IPS DF 6.9 (cell line): ENCODE results near the gene SRRM2.

ENCODE experiments used
- DNase-seq: peaks from one replicate; pipeline ENCODE4 v3.0.0-alpha.2; 2013; ENCODE audit warnings: low read depth, low spot score
- H3K27ac ChIP-seq: one replicate; pipeline ENCODE4 v1.5.1; 2013; ENCODE audit warnings: low read length, control low read depth
- H3K27me3 ChIP-seq: 2 replicates; pipeline ENCODE4 v1.6.1; 2013; ENCODE audit warnings: mild to moderate bottlenecking, low read length; ENCODE audit not compliant: control insufficient read depth, insufficient read depth
- H3K36me3 ChIP-seq: 2 replicates; pipeline ENCODE4 v1.6.1; 2013; ENCODE audit warnings: low read length; ENCODE audit not compliant: control insufficient read depth, insufficient read depth
- H3K4me1 ChIP-seq: 2 replicates; pipeline ENCODE4 v1.6.1; 2013; ENCODE audit warnings: low read length; ENCODE audit not compliant: control insufficient read depth, insufficient read depth
- H3K4me3 ChIP-seq: 2 replicates; pipeline ENCODE4 v1.5.1; 2013; ENCODE audit warnings: mild to moderate bottlenecking, low read length
- H3K9me3 ChIP-seq: 2 replicates; pipeline ENCODE4 v1.6.1; 2013; ENCODE audit warnings: low read length, inconsistent platforms; ENCODE audit not compliant: control insufficient read depth, insufficient read depth
- WGBS: extraction: QIAGEN DNeasy Blood & Tissue Kit; methylation state at CpG from one replicate; pipeline ENCODE4 v1.1.7; 2013; ENCODE audit warnings: mixed read lengths, missing lambda C conversion rate; ENCODE audit not compliant: insufficient read length, insufficient coverage; 5-methylcytosine and 5-hydroxymethylcytosine counted together

Gene SRRM2

GRCh38 chr16:2752035-2752849 is at the start of gene SRRM2:
SRRM2 (plus strand) TSS chr16:2752638; CDS start chr16:2756365, 3,727 bp downstream.
- Histone ChIP-seq H3K27ac (no peak within 1 kb of the TSS), H3K27me3 (no peaks in the 10 kb centered on the region), H3K9me3 (no peaks in the 10 kb centered on the region), H3K36me3 (peaks cover 5% of the 10 kb centered on the region), H3K4me3 (peak within 1 kb of the TSS; percentile 75), H3K4me1 (no peaks in the 10 kb centered on the region)
- no CpG with 5 or more reads among the region's 99 CpGs for WGBS
- peak; percentile 90 for DNase-seq

- H3K4me3 ChIP-seq: no peak overlapping the region
- no peaks in the 10 kb centered on the region for H3K9me3 ChIP-seq
- H3K27me3 ChIP-seq: no peaks in the 10 kb centered on the region
- peaks cover 49% of the 10 kb centered on the region for H3K36me3 ChIP-seq
- H3K27ac ChIP-seq: no peak overlapping the region
- no CpG with 5 or more reads among the region's 28 CpGs for WGBS
- no peak for DNase-seq
- H3K4me1 ChIP-seq: no peaks in the 10 kb centered on the region
These were observed 49.3 kb upstream of the SRRM2 start for GRCh38 chr16:2702871-2703745.

- Histone ChIP-seq H3K4me3 (no peak overlapping the region), H3K9me3 (no peaks in the 10 kb centered on the region), H3K27ac (no peak overlapping the region), H3K4me1 (no peaks in the 10 kb centered on the region), H3K27me3 (no peaks in the 10 kb centered on the region), H3K36me3 (peaks cover 40% of the 10 kb centered on the region)
- WGBS: no CpG with 5 or more reads among the region's 33 CpGs
- no peak for DNase-seq
These were observed 48.1 kb upstream of the SRRM2 start for GRCh38 chr16:2704166-2704982.

DNA sequence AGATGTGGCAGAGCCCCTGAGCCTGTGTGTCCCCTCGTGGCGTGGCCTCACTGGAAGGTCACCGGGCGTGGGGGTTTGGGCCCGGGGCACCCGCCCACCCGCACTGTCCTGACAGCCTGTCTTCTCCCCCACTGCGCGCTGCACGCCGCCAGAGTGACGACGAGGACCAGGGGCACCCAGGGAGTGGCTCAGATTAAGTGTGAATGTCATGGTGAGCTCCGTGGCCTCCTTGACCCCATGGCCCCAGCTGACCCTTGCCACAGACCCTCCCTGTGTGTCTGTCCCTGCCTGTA is 47.5 kb upstream of the SRRM2 start:
- Histone ChIP-seq H3K4me3 (no peak overlapping the region), H3K9me3 (no peaks in the 10 kb centered on the region), H3K27ac (no peak overlapping the region), H3K36me3 (peaks cover 37% of the 10 kb centered on the region), H3K27me3 (no peaks in the 10 kb centered on the region), H3K4me1 (no peaks in the 10 kb centered on the region)
- DNase-seq: no peak
- no CpG with 5 or more reads among the region's 14 CpGs for WGBS

GRCh38 chr16:2705351-2705750 is 47.1 kb upstream of the SRRM2 start:
- H3K9me3 ChIP-seq: no peaks in the 10 kb centered on the region
- no peaks in the 10 kb centered on the region for H3K4me1 ChIP-seq
- no CpG with 5 or more reads among the region's 10 CpGs for WGBS
- no peaks in the 10 kb centered on the region for H3K27me3 ChIP-seq
- H3K27ac ChIP-seq: no peak overlapping the region
- DNase-seq: no peak
- H3K36me3 ChIP-seq: peaks cover 35% of the 10 kb centered on the region
- H3K4me3 ChIP-seq: no peak overlapping the region

DNA sequence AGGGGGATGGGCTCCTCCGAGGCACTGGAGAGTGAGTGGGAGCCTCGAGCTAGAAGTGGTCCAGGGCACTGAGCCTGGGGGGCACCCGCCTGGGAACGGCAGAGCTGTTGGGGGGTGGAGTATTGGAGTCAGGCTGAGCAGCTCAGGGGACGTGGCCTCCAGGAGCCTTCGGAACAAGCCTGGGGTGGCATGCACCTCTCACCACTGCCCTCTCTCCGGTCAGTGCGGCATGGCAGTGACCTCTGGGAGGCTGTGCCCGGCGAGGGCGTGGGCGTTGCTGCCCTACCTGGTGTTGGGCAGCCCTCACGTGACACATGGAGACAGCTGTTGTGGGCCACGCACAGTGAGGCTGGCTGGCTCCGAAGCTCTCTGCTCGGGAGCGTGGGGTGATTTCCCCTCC is 46.4 kb upstream of the SRRM2 start:
- Histone ChIP-seq H3K27me3 (no peaks in the 10 kb centered on the region), H3K4me1 (no peaks in the 10 kb centered on the region), H3K4me3 (no peak overlapping the region), H3K9me3 (no peaks in the 10 kb centered on the region), H3K36me3 (peaks cover 35% of the 10 kb centered on the region), H3K27ac (no peak overlapping the region)
- DNase-seq: no peak
- no CpG with 5 or more reads among the region's 17 CpGs for WGBS

DNA sequence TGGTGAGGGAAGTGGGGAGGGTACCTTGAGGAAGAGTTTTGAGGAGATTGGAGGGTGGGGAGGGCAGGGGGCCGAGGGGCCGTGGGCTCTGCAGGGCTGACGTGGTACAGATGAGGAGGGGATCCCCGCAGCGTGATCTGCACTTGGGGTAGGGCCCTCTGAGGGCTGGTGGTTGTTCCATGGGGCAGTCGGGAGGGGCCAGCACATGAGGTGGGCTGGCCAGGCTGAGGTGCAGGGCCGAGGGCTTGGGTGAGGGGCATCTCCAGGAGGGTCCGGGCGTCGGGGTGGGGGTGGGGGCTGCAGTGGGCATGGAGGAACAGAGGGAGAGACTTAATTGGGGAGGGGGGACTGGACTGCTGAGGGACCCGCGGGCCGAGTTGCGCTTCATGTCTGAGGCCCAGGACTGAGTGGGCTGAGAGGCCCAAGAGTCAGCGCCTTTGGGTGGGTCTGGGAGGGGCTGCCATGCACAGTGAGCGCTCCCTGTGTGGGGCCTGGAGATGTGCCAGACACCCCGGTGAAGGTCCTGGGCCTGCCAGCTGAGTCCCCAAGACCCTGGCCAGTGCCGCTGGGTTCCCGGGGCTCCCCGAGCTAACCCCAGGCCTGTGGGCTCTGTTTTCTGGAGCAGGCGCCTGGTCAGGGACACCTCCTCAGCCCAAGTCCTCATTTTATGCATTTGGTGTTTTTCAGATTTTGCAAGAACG is 45.7 kb upstream of the SRRM2 start:
- H3K4me3 ChIP-seq: no peak overlapping the region
- no peaks in the 10 kb centered on the region for H3K27me3 ChIP-seq
- H3K27ac ChIP-seq: no peak overlapping the region
- no CpG with 5 or more reads among the region's 22 CpGs for WGBS
- H3K36me3 ChIP-seq: peaks cover 31% of the 10 kb centered on the region
- H3K4me1 ChIP-seq: no peaks in the 10 kb centered on the region
- DNase-seq: no peak
- no peaks in the 10 kb centered on the region for H3K9me3 ChIP-seq

GRCh38 chr16:2707368-2708289 is 44.8 kb upstream of the SRRM2 start:
- H3K27ac ChIP-seq: no peak overlapping the region
- DNase-seq: no peak
- no peak overlapping the region for H3K4me3 ChIP-seq
- no peaks in the 10 kb centered on the region for H3K9me3 ChIP-seq
- no peaks in the 10 kb centered on the region for H3K4me1 ChIP-seq
- peaks cover 26% of the 10 kb centered on the region for H3K36me3 ChIP-seq
- no CpG with 5 or more reads among the region's 51 CpGs for WGBS
- no peaks in the 10 kb centered on the region for H3K27me3 ChIP-seq

GRCh38 chr16:2708290-2708639 is 44.2 kb upstream of the SRRM2 start:
- Histone ChIP-seq H3K27ac (no peak overlapping the region), H3K27me3 (no peaks in the 10 kb centered on the region), H3K4me1 (no peaks in the 10 kb centered on the region), H3K4me3 (no peak overlapping the region), H3K36me3 (peaks cover 23% of the 10 kb centered on the region), H3K9me3 (no peaks in the 10 kb centered on the region)
- DNase-seq: no peak
- no CpG with 5 or more reads among the region's 14 CpGs for WGBS
